ENCODE results near the gene NECTIN4. TPM values are rescaled to one million over a fixed set of nuclear protein-coding genes. Genes with fewer than 3 reads are reported as not detected.
"Not testable (repeated sequence)": the region's sequence is repeated elsewhere in the genome, so short reads cannot be mapped to it uniquely, and the experiment has no call there.

The NECTIN4 gene
- total RNA-seq, 4 donors from 2014 or later, result not detected

DNA sequence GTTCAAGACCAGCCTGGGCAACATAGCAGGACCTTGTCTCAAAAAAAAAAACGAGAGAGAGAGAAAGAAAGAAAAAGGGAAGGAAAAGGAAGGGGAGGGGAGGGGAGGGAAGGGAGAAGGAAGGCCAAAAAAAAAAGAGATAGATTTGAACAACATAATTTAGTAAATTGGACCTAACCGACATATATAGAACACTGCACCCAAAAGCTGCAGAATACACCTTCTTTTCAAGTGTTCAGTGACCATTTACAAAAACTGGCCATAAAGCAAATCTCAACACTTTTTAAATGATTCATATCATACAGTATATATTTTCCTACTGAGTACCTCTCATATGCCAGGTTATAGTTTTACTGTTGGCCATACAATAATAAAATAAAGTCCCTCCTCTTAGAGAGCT is 57.5 kb downstream of the NECTIN4 start:
- H3K4me1 ChIP-seq, result peaks cover 0 to 8% (median 2%) of the 10 kb centered on the region in 4 donors
- no peaks in the 10 kb centered on the region for H3K9me3 ChIP-seq
- TF ChIP-seq, protein P1, sequence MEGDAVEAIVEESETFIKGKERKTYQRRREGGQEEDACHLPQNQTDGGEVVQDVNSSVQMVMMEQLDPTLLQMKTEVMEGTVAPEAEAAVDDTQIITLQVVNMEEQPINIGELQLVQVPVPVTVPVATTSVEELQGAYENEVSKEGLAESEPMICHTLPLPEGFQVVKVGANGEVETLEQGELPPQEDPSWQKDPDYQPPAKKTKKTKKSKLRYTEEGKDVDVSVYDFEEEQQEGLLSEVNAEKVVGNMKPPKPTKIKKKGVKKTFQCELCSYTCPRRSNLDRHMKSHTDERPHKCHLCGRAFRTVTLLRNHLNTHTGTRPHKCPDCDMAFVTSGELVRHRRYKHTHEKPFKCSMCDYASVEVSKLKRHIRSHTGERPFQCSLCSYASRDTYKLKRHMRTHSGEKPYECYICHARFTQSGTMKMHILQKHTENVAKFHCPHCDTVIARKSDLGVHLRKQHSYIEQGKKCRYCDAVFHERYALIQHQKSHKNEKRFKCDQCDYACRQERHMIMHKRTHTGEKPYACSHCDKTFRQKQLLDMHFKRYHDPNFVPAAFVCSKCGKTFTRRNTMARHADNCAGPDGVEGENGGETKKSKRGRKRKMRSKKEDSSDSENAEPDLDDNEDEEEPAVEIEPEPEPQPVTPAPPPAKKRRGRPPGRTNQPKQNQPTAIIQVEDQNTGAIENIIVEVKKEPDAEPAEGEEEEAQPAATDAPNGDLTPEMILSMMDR (IDR thresholded peaks at IDR 0.05), result no peak
- TF ChIP-seq POLR2A (IDR thresholded peaks at IDR 0.05) (no peak), EP300 (IDR thresholded peaks at IDR 0.05) (no peak)
- no peak overlapping the region for H3K4me3 ChIP-seq
- WGBS, 2 donors, result 68 to 71% methylated on average over 2 of the region's 2 CpGs
- no peak for DNase-seq (ENCODE audit: low spot score in 2 of 2)
- no peaks in the 10 kb centered on the region for H3K27me3 ChIP-seq
- H3K36me3 ChIP-seq, result no peaks in the 10 kb centered on the region
- H3K27ac ChIP-seq, result peak overlapping the region in 1 of 4 donors; percentile 12

DNA sequence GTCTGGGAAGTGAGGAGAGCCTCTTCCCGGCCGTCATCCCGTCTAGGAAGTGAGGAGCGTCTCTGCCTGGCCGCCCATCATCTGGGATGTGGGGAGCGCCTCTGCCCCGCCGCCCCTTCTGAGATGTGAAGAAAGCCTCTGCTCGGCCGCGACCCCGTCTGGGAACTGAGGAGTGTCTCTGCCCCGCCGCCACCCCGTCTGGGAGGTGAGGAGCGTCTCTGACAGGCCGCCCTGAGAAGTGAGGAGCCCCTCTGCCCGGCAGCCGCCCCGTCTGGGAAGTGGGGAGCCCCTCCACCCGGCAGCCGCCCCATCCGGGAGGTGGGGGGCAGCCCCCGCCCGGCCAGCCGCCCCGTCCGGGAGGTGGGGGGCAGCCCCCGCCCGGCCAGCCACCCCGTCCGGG is 59.9 kb downstream of the NECTIN4 start:
- H3K36me3 ChIP-seq; H3K27ac ChIP-seq; H3K9me3 ChIP-seq; H3K4me3 ChIP-seq; H3K4me1 ChIP-seq; H3K27me3 ChIP-seq; DNase-seq (ENCODE audit: low spot score in 2 of 2): not testable (repeated sequence)
- WGBS, 2 donors, result 97% methylated on average over 17 to 28 of the region's 32 CpGs

- not testable (repeated sequence) for H3K36me3 ChIP-seq; H3K27ac ChIP-seq; H3K4me1 ChIP-seq; H3K9me3 ChIP-seq; DNase-seq (ENCODE audit: low spot score in 2 of 2); H3K4me3 ChIP-seq; H3K27me3 ChIP-seq
- WGBS, 2 donors, result 55 to 78% methylated on average over 1 of the region's 1 CpG
Measured at GRCh38 chr1:161026954-161027353, 62.4 kb downstream of the NECTIN4 start.

DNA sequence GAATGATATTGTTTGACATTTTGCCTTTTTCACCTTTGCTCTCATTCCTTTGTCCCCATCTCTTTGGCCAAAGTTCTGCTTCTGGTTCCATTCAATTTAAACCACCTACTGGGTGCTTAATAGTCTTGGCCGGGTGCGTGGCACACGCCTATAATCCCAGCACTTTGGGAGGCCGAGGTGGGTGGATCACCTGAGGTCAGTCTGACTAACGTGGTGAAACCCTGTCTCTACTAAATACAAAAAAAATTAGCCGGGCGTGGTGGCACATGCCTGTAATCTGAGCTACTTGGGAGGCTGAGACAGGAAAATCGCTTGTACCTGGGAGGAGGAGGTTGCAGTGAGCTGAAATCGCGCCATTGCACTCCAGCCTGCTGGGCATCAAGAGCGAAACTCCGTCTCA is 66.9 kb downstream of the NECTIN4 start:
- H3K9me3 ChIP-seq; DNase-seq (ENCODE audit: low spot score in 2 of 2); H3K4me3 ChIP-seq; H3K36me3 ChIP-seq; H3K27ac ChIP-seq: not testable (repeated sequence)
- peaks cover 0 to 44% of the 10 kb centered on the region in 2 donors for H3K27me3 ChIP-seq
- peaks cover 0 to 16% (median 7%) of the 10 kb centered on the region in 4 donors for H3K4me1 ChIP-seq
- WGBS, 2 donors, result 87 to 90% methylated on average over 12 of the region's 12 CpGs

DNA sequence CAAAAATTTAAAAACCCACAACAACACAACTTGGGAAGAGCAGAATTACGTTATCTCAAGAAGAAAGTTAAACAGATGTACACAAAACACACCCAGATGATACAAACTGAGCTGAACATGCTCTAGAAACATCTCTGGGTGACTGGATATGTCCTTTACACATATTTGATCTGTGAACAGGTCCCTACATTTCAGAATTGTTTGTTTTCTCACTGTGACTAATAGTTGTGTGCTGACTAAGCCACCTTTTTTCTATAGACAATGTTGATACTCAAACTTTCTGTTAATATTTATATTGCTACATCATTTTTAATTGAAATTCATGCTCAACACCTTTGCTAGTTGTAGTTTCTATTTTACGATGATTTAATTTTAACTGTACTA is 67.4 kb downstream of the NECTIN4 start:
- 84 to 85% methylated on average over 2 of the region's 2 CpGs for WGBS, 2 donors
- Histone ChIP-seq H3K4me1 (peaks cover 0 to 16% (median 7%) of the 10 kb centered on the region in 4 donors), H3K4me3 (no peak overlapping the region), H3K27me3 (peaks cover 0 to 44% of the 10 kb centered on the region in 2 donors), H3K9me3 (no peaks in the 10 kb centered on the region), H3K27ac (peak overlapping the region in 1 of 4 donors; percentile 85), H3K36me3 (no peaks in the 10 kb centered on the region)
- TF ChIP-seq EP300 (IDR thresholded peaks at IDR 0.05) (no peak), POLR2A (IDR thresholded peaks at IDR 0.05) (no peak)
- TF ChIP-seq, protein P1 (IDR thresholded peaks at IDR 0.05), result no peak
- no peak for DNase-seq (ENCODE audit: low spot score in 2 of 2)

GRCh38 chr1:161021165-161021969 is 68.0 kb downstream of the NECTIN4 start:
- H3K9me3 ChIP-seq, result no peaks in the 10 kb centered on the region
- H3K27me3 ChIP-seq, result peaks cover 0 to 44% of the 10 kb centered on the region in 2 donors
- peaks cover 0 to 16% (median 7%) of the 10 kb centered on the region in 4 donors for H3K4me1 ChIP-seq
- H3K4me3 ChIP-seq, result peak overlapping the region; percentile 27 to 67 (median 43)
- no peak for TF ChIP-seq EP300 (IDR thresholded peaks at IDR 0.05)
- no peak for TF ChIP-seq POLR2A (IDR thresholded peaks at IDR 0.05)
- TF ChIP-seq, protein P1 (IDR thresholded peaks at IDR 0.05), result no peak
- peak in 1 of 2 donors; percentile 43 for DNase-seq (ENCODE audit: low spot score in 2 of 2)
- no peaks in the 10 kb centered on the region for H3K36me3 ChIP-seq
- 15 to 31% methylated on average over 18 to 34 of the region's 34 CpGs for WGBS, 2 donors
- peak overlapping the region in 2 of 4 donors; percentile 59 to 85 for H3K27ac ChIP-seq

Small RNA genes within 50 kb of the gene (small RNA-seq; reads per million reads assigned to genes)
- not detected for gene AL591806.2

Other genes starting within 250 kb of the NECTIN4 start
- gene CD244, start 226.7 kb downstream of the NECTIN4 start, total RNA-seq, result under 1 TPM in 3 of 4 donors, not detected in 1; 0.63 to 0.98 (median 0.90) TPM
- gene ITLN1, start 204.4 kb downstream of the NECTIN4 start, total RNA-seq, result 1 to 10 TPM in 1 of 4 donors, under 1 TPM in 1, not detected in 2; 0.42 to 1.2 TPM
- gene ITLN2, start 134.7 kb downstream of the NECTIN4 start, total RNA-seq, result not detected
- gene F11R, start 68.4 kb downstream of the NECTIN4 start, total RNA-seq, result 10 to 100 TPM in 3 of 4 donors, 1 to 10 TPM in 1; 6.9 to 23.1 (median 14.9) TPM
- gene TSTD1, start 50.6 kb downstream of the NECTIN4 start, total RNA-seq, result 10 to 100 TPM; 15.7 to 46.9 (median 37.4) TPM
- gene USF1, start 43.6 kb downstream of the NECTIN4 start, total RNA-seq, result 10 to 100 TPM; 59.4 to 66.1 (median 62.9) TPM
- gene ARHGAP30, start 19.7 kb downstream of the NECTIN4 start, total RNA-seq, result 10 to 100 TPM in 2 of 4 donors, 1 to 10 TPM in 2; 6.1 to 14.1 (median 10.2) TPM
- gene KLHDC9, start 8.8 kb upstream of the NECTIN4 start, total RNA-seq, result 10 to 100 TPM in 1 of 4 donors, 1 to 10 TPM in 3; 7.9 to 12.9 (median 9.1) TPM
- 10 to 100 TPM; 12.0 to 41.7 (median 39.8) TPM for gene PFDN2, start 28.5 kb upstream of the NECTIN4 start, total RNA-seq
- 10 to 100 TPM; 26.4 to 43.0 (median 32.9) TPM for gene NIT1, start 28.5 kb upstream of the NECTIN4 start, total RNA-seq
- gene DEDD, start 43.1 kb upstream of the NECTIN4 start, total RNA-seq, result 10 to 100 TPM; 20.1 to 48.8 (median 27.0) TPM
- gene UFC1, start 64.4 kb upstream of the NECTIN4 start, total RNA-seq, result 10 to 100 TPM; 34.1 to 51.5 (median 37.6) TPM
- 10 to 100 TPM; 12.9 to 53.1 (median 20.6) TPM for gene USP21, start 69.9 kb upstream of the NECTIN4 start, total RNA-seq
- 10 to 100 TPM; 25.6 to 39.3 (median 26.5) TPM for gene PPOX, start 76.9 kb upstream of the NECTIN4 start, total RNA-seq
- gene B4GALT3, start 87.9 kb upstream of the NECTIN4 start, total RNA-seq, result 10 to 100 TPM; 18.8 to 41.4 (median 24.3) TPM
- gene ADAMTS4, start 109.5 kb upstream of the NECTIN4 start, total RNA-seq, result 10 to 100 TPM in 3 of 4 donors, 1 to 10 TPM in 1; 9.0 to 54.9 (median 19.5) TPM
- gene NDUFS2, start 112.8 kb upstream of the NECTIN4 start, total RNA-seq, result 100 to 1,000 TPM in 2 of 4 donors, 10 to 100 TPM in 2; 73.0 to 118 (median 103) TPM
- 100 to 1,000 TPM in 1 of 4 donors, 10 to 100 TPM in 3; 40.6 to 190 (median 50.9) TPM for gene FCER1G, start 125.7 kb upstream of the NECTIN4 start, total RNA-seq
- not detected for gene APOA2, start 134.1 kb upstream of the NECTIN4 start, total RNA-seq
- gene TOMM40L, start 136.5 kb upstream of the NECTIN4 start, total RNA-seq, result 10 to 100 TPM in 1 of 4 donors, 1 to 10 TPM in 3; 4.3 to 13.8 (median 8.0) TPM
- not detected for gene NR1I3, start 148.6 kb upstream of the NECTIN4 start, total RNA-seq
- gene PCP4L1, start 169.2 kb upstream of the NECTIN4 start, total RNA-seq, result 1 to 10 TPM in 1 of 4 donors, under 1 TPM in 1, not detected in 2; 0.42 to 1.2 TPM
- gene MPZ, start 220.4 kb upstream of the NECTIN4 start, total RNA-seq, result 1,000 to 10,000 TPM in 3 of 4 donors, 100 to 1,000 TPM in 1; 570 to 1,776 (median 1,657) TPM
- gene SDHC, start 224.8 kb upstream of the NECTIN4 start, total RNA-seq, result 100 to 1,000 TPM in 1 of 4 donors, 10 to 100 TPM in 3; 27.9 to 144 (median 48.4) TPM

Measured in tibial nerve (tissue), 4 donors.